ENCODE measurements around the gene RAI1. TPM values are rescaled to one million over a fixed set of nuclear protein-coding genes. Genes with fewer than 3 reads are reported as not detected.

Gene RAI1
- total and polyA plus RNA-seq, 2 of the 8 experiments (the other 6 are each of a cell fraction or from before 2014, with no cell fraction given), result 0.39 to 1.2 TPM

- Histone ChIP-seq H3K23ac (ENCODE audit: insufficient read length) (no peak overlapping the region), H3K79me1 (ENCODE audit: low read depth, low read length) (no peaks in the 10 kb centered on the region), H2BK12ac (ENCODE audit: low read depth, low read length) (no peak overlapping the region), H3K18ac (ENCODE audit: extremely low read depth, low read length) (no peak overlapping the region), H3K56ac (replicated peaks; ENCODE audit: insufficient read length, low read depth, low read length) (no peak overlapping the region), H3K23me2 (ENCODE audit: low read depth, low read length) (peaks cover 5% of the 10 kb centered on the region; the same call in 1 of the 2 replicates), H2BK15ac (ENCODE audit: low read length) (no peak overlapping the region), H4K91ac (replicated peaks; ENCODE audit: insufficient read length, low read length) (no peak overlapping the region), H4K20me1 (replicated peaks in 1 of 2; ENCODE audit: control insufficient read depth in 1 of 2, insufficient read depth in 2 of 2, low read length in 2 of 2) (peaks cover 1 to 4% of the 10 kb centered on the region in 2 experiments), H2BK5ac (ENCODE audit: low read depth, low read length) (no peak overlapping the region), H2AK5ac (ENCODE audit: low read depth, low read length) (no peak overlapping the region), H2AFZ (ENCODE audit: low read length) (no peak overlapping the region), H3K27ac (ENCODE audit: low read depth, low read length) (no peak overlapping the region), H3K4me1 (replicated peaks in 1 of 4; ENCODE audit: control insufficient read depth in 3 of 4, insufficient read depth in 4 of 4, low read length in 3 of 4) (peaks cover 4 to 17% (median 10%) of the 10 kb centered on the region in 4 experiments), H3K4me3 (ENCODE audit: extremely low read depth in 1 of 4, insufficient read depth in 2 of 4, low read depth in 3 of 4, low read length in 4 of 4) (no peak overlapping the region), H4K8ac (ENCODE audit: extremely low read depth, insufficient read depth, low read length) (no peak overlapping the region), H3K79me2 (ENCODE audit: control insufficient read depth in 1 of 2, insufficient read depth in 2 of 2, low read length in 2 of 2) (no peaks in the 10 kb centered on the region), H3K9ac (replicated peaks in 1 of 4; ENCODE audit: extremely low read depth in 1 of 4, low read depth in 3 of 4, low read length in 3 of 4) (no peak overlapping the region), H3K4me2 (ENCODE audit: insufficient read depth in 1 of 2, low read depth in 2 of 2, low read length in 2 of 2) (no peak overlapping the region), H3K9me3 (ENCODE audit: insufficient read depth in 2 of 2, low read depth in 1 of 2, low read length in 1 of 2) (no peaks in the 10 kb centered on the region), H3K27me3 (replicated peaks in 1 of 4; ENCODE audit: control insufficient read depth in 3 of 4, extremely low read depth in 1 of 4, insufficient read depth in 3 of 4, low read length in 3 of 4) (peaks cover 35 to 82% (median 73%) of the 10 kb centered on the region in 4 experiments), H2BK120ac (replicated peaks; ENCODE audit: low read depth, low read length) (no peak overlapping the region), H3K14ac (ENCODE audit: insufficient read length) (no peak overlapping the region), H4K5ac (ENCODE audit: insufficient read length, low read depth, low read length) (no peak overlapping the region), H3K36me3 (ENCODE audit: control insufficient read depth in 2 of 4, insufficient read depth in 4 of 4, low read length in 3 of 4) (peaks cover 0 to 5% (median 0%) of the 10 kb centered on the region in 4 experiments; a peak in 1 of 8 replicates), H2BK20ac (ENCODE audit: low read length) (no peak overlapping the region), H3K4ac (replicated peaks; ENCODE audit: insufficient read length, low read depth, low read length) (no peak overlapping the region)
- POLR2A ChIA-PET (ENCODE audit: partially characterized antibody), result interaction anchor here (1.2 kb wide), 1 partner anchor 41 kb away, joined by 3 read pairs; no protein-coding TSS in a partner anchor
- DNase-seq (ENCODE audit: low read depth in 1 of 2, low spot score in 2 of 2) (no peak), FAIRE-seq (no peak)
- 81% methylated on average over 2 of the region's 2 CpGs; no CpG with 5 or more reads in 1 of the 2 experiments for WGBS, 2 experiments (ENCODE audit: extremely low coverage in 1 of 2, insufficient coverage in 1 of 2, insufficient read length in 1 of 2, insufficient replicate concordance in 2 of 2, low coverage in 1 of 2, low lambda C conversion rate in 2 of 2, missing lambda C conversion rate in 1 of 2)
- TF ChIP-seq KDM1A (IDR thresholded peaks at IDR 0.05; ENCODE audit: borderline replicate concordance, low read length), result 0 out of 2 replicates have a peak, but pooled peaks have one; percentile 38
- TF ChIP-seq CBX8 (IDR thresholded peaks at IDR 0.05; ENCODE audit: borderline replicate concordance, low read depth, low read length), result no peak
- CTCF ChIA-PET (ENCODE audit: partially characterized antibody), result interaction anchor here (0.8 to 2.5 kb wide), 7 partner anchors 18 to 97 kb away, joined by 3 to 8 read pairs (median 3); no protein-coding TSS in a partner anchor
Observed at GRCh38 chr17:17677299-17678040, 3.8 kb upstream of the RAI1 start.

All from H1 (cell line).